ENCODE data around the gene CREB5. TPM values are rescaled to one million over a fixed set of nuclear protein-coding genes. Genes with fewer than 3 reads are reported as not detected.

CREB5 gene
- polyA plus RNA-seq, 1 donor, result 12.9 TPM

Other genes starting within 250 kb of the CREB5 start
- 11.4 TPM for gene JAZF1, start 231.7 kb upstream of the CREB5 start, polyA plus RNA-seq

Measured in large intestine (tissue), 1 donor.